MM.1S (cell line): Measurements from ENCODE around the gene SDHB.

Experiments used
- CTCF ChIP-seq: fragments of 300-600 bp; sonication (generic); IDR thresholded peaks from 2 replicates; pipeline ENCODE4 v1.5.1; 2016; ENCODE audit warnings: antibody characterized with exemption, low read length, mixed read lengths
- EZH2 ChIP-seq: fragments of 300-600 bp; sonication (generic); optimal IDR thresholded peaks from 2 replicates; pipeline ENCODE3; 2017; ENCODE audit warnings: low read depth, mild to moderate bottlenecking, antibody characterized with exemption, low read length, mixed read lengths

GRCh38 chr1:17067465-17068240 lies 13.8 kb upstream of the SDHB start:
- TF ChIP-seq CTCF (no peak), EZH2 (no peak)
